Epidermal melanocyte (primary cell): ENCODE results near the gene TTLL10.
A peak's percentile ranks its signal among the peaks of the same experiment; 100 is the strongest.
"Not testable (repeated sequence)": the region's sequence is repeated elsewhere in the genome, so short reads cannot be mapped to it uniquely, and the experiment has no call there.

ENCODE experiments used
- DNase-seq: peaks from one replicate; pipeline ENCODE4 v3.0.0; 2011; ENCODE audit warnings: low spot score; ENCODE audit not compliant: insufficient read length

TTLL10 gene

GRCh38 chr1:1141244-1141910 lies 32.3 kb upstream of the TTLL10 start:
- DNase-seq, result no peak

- DNase-seq, result no peak
These were observed 31.8 kb upstream of the TTLL10 start for GRCh38 chr1:1141911-1142250.

- DNase-seq, result not testable (repeated sequence)
These were observed 31.3 kb upstream of the TTLL10 start for GRCh38 chr1:1142352-1142751.

- no peak for DNase-seq
These were observed 30.8 kb upstream of the TTLL10 start for GRCh38 chr1:1142844-1143243.

- DNase-seq, result no peak
These were observed 30.0 kb upstream of the TTLL10 start for GRCh38 chr1:1143636-1144035.

- DNase-seq, result no peak
These were observed 29.4 kb upstream of the TTLL10 start for GRCh38 chr1:1144122-1144842.

- no peak for DNase-seq
These were observed 28.7 kb upstream of the TTLL10 start for GRCh38 chr1:1144843-1145546.

GRCh38 chr1:1145547-1145914 lies 28.1 kb upstream of the TTLL10 start:
- DNase-seq, result no peak

GRCh38 chr1:1146026-1146425 lies 27.7 kb upstream of the TTLL10 start:
- DNase-seq, result no peak

- no peak for DNase-seq
These were observed 27.1 kb upstream of the TTLL10 start for GRCh38 chr1:1146596-1146995.

GRCh38 chr1:1148061-1148460 lies 25.6 kb upstream of the TTLL10 start:
- DNase-seq, result no peak

GRCh38 chr1:1148569-1148968 lies 25.1 kb upstream of the TTLL10 start:
- DNase-seq, result no peak

GRCh38 chr1:1149416-1149815 lies 24.3 kb upstream of the TTLL10 start:
- DNase-seq, result no peak

GRCh38 chr1:1150100-1150499 lies 23.6 kb upstream of the TTLL10 start:
- DNase-seq, result no peak

- no peak for DNase-seq
These were observed 22.4 kb upstream of the TTLL10 start for GRCh38 chr1:1151306-1151705.

GRCh38 chr1:1152431-1152830 lies 21.2 kb upstream of the TTLL10 start:
- not testable (repeated sequence) for DNase-seq

GRCh38 chr1:1153215-1153614 lies 20.5 kb upstream of the TTLL10 start:
- not testable (repeated sequence) for DNase-seq

- DNase-seq, result no peak
These were observed 19.8 kb upstream of the TTLL10 start for GRCh38 chr1:1153874-1154273.

GRCh38 chr1:1155258-1155657 lies 18.4 kb upstream of the TTLL10 start:
- DNase-seq, result no peak

GRCh38 chr1:1156140-1157032 lies 17.3 kb upstream of the TTLL10 start:
- DNase-seq, result no peak

- no peak for DNase-seq
These were observed 16.7 kb upstream of the TTLL10 start for GRCh38 chr1:1157033-1157365.

- peak; percentile 99 for DNase-seq
These were observed 16.2 kb upstream of the TTLL10 start for GRCh38 chr1:1157426-1157913.
